Testis (tissue), 3 donors: Measurements from ENCODE around the gene RRP9. TPM values are rescaled to one million over a fixed set of nuclear protein-coding genes. Genes with fewer than 3 reads are reported as not detected.

Experiments
- DNase-seq: peaks from one replicate; pipeline ENCODE4 v3.0.0-alpha.2; 2019
- H3K27ac ChIP-seq, 2 donors: fragments of 200-600 bp; sonication (generic); one replicate each; pipeline ENCODE4 v1.5.1; 2019
- H3K27me3 ChIP-seq: fragments of 200-600 bp; sonication (generic); one replicate; pipeline ENCODE4 v1.5.1; 2019
- H3K36me3 ChIP-seq: fragments of 200-600 bp; sonication (generic); one replicate; pipeline ENCODE4 v1.5.1; 2017; ENCODE audit warnings: low read depth; ENCODE audit errors: missing control alignments
- H3K4me1 ChIP-seq: fragments of 200-600 bp; sonication (generic); one replicate; pipeline ENCODE4 v1.5.1; 2019
- H3K4me3 ChIP-seq, 2 donors: fragments of 200-600 bp; sonication (generic); one replicate each; pipeline ENCODE4 v1.5.1; 2017 to 2019
- H3K9me3 ChIP-seq: fragments of 200-600 bp; sonication (generic); one replicate; pipeline ENCODE4 v1.5.1; 2017
- CTCF ChIP-seq, 3 experiments: fragments of 450-650 bp in 2 of 3; fragments of 200-600 bp in 1 of 3; sonication (generic) in 1 of 3; IDR thresholded peaks; one replicate each; pipeline ENCODE4 v1.5.1; 2016 to 2019; ENCODE audit warnings: antibody characterized with exemption in 3 of 3, mild to moderate bottlenecking in 2 of 3, moderate library complexity in 1 of 3
- POLR2A ChIP-seq: fragments of 450-650 bp; IDR thresholded peaks from one replicate; pipeline ENCODE4 v1.6.1; 2017; ENCODE audit warnings: antibody characterized with exemption, mild to moderate bottlenecking, moderate library complexity
- WGBS, 2 donors: methylation state at CpG; one replicate each; pipeline ENCODE4 v1.1.5; 2018; 5-methylcytosine and 5-hydroxymethylcytosine counted together
- intact Hi-C: fragments of 100-400 bp; cut with DNase I; formaldehyde crosslinking; loops from one replicate; pipeline ENCODE4 v1.15.1; 2023; ENCODE audit warnings: low total_unique reads
- polyA plus RNA-seq: library from polyadenylated mRNA; stranded (reverse); fragments of 350-450 nt; fragmentation: Illumina TruSeq; extraction: RNeasy Lipid Tissue Mini Kit (QIAGEN cat#74804); gene quantifications from one replicate; pipeline ENCODE4 v1.2.3, GENCODE V29; 2014; ENCODE audit warnings: low read depth, low replicate concordance; ENCODE audit not compliant: insufficient read depth
- total RNA-seq, 2 donors: library from RNA; depleted of rRNA; stranded (reverse); fragments of >200 nt; gene quantifications; one replicate each; pipeline ENCODE4 v1.2.3, GENCODE V29; 2016

RRP9 gene
- total and polyA plus RNA-seq, 3 donors from 2014 or later = 11.6 to 18.7 (median 18.1) TPM

- intact Hi-C loops = no loop called here
- Histone ChIP-seq H3K27ac (no peak overlapping the region), H3K36me3 (no peaks in the 10 kb centered on the region), H3K4me1 (peaks cover 19% of the 10 kb centered on the region), H3K27me3 (no peaks in the 10 kb centered on the region), H3K9me3 (no peaks in the 10 kb centered on the region), H3K4me3 (no peak overlapping the region)
- WGBS, 2 donors = 89 to 92% methylated on average over 8 to 11 of the region's 11 CpGs
- DNase-seq = no peak
- no peak for TF ChIP-seq POLR2A
- no peak for TF ChIP-seq CTCF (IDR thresholded peaks at IDR 0.05)
Observed at GRCh38 chr3:51971350-51971749, 29.6 kb upstream of the RRP9 start.

- H3K27me3 ChIP-seq = no peaks in the 10 kb centered on the region
- TF ChIP-seq CTCF (IDR thresholded peaks at IDR 0.05) (no peak), POLR2A (no peak)
- no peaks in the 10 kb centered on the region for H3K36me3 ChIP-seq
- H3K27ac ChIP-seq = no peak overlapping the region
- peaks cover 19% of the 10 kb centered on the region for H3K4me1 ChIP-seq
- H3K9me3 ChIP-seq = no peaks in the 10 kb centered on the region
- intact Hi-C loops = no loop called here
- no peak overlapping the region for H3K4me3 ChIP-seq
- 84 to 100% methylated on average over 3 to 6 of the region's 6 CpGs for WGBS, 2 donors
- DNase-seq = no peak
Observed at GRCh38 chr3:51970606-51971300, 29.0 kb upstream of the RRP9 start.

GRCh38 chr3:51969841-51970240 is 28.1 kb upstream of the RRP9 start:
- no peak for TF ChIP-seq CTCF (IDR thresholded peaks at IDR 0.05)
- no peak for TF ChIP-seq POLR2A
- Histone ChIP-seq H3K27me3 (no peaks in the 10 kb centered on the region), H3K4me1 (peaks cover 22% of the 10 kb centered on the region), H3K27ac (no peak overlapping the region), H3K36me3 (no peaks in the 10 kb centered on the region), H3K9me3 (no peaks in the 10 kb centered on the region), H3K4me3 (no peak overlapping the region)
- WGBS, 2 donors = 74 to 89% methylated on average over 3 to 4 of the region's 4 CpGs
- intact Hi-C loops = no loop called here
- DNase-seq = no peak

- Histone ChIP-seq H3K36me3 (no peaks in the 10 kb centered on the region), H3K27me3 (no peaks in the 10 kb centered on the region), H3K27ac (no peak overlapping the region), H3K9me3 (no peaks in the 10 kb centered on the region), H3K4me1 (peaks cover 20% of the 10 kb centered on the region), H3K4me3 (no peak overlapping the region)
- DNase-seq = no peak
- no peak for TF ChIP-seq CTCF (IDR thresholded peaks at IDR 0.05)
- TF ChIP-seq POLR2A = no peak
- intact Hi-C loops = no loop called here
- 83 to 93% methylated on average over 4 to 6 of the region's 6 CpGs for WGBS, 2 donors
Observed at GRCh38 chr3:51968883-51969678, 27.4 kb upstream of the RRP9 start.
